Raji (cell line): Measurements from ENCODE around the gene BANF2.

Source experiments
- POLR2A ChIP-seq: IDR thresholded peaks from 2 replicates; pipeline ENCODE4 v1.6.1; 2011; ENCODE audit warnings: low read depth, low read length, control low read depth; ENCODE audit not compliant: insufficient read depth

The BANF2 gene

GRCh38 chr20:17749978-17750721 lies 50.4 kb downstream of the BANF2 start:
- no peak for TF ChIP-seq POLR2A

GRCh38 chr20:17750722-17751045 lies 50.9 kb downstream of the BANF2 start:
- TF ChIP-seq POLR2A, result no peak

- no peak for TF ChIP-seq POLR2A
These were observed 51.9 kb downstream of the BANF2 start for GRCh38 chr20:17751640-17752039.

GRCh38 chr20:17752459-17752858 lies 52.7 kb downstream of the BANF2 start:
- no peak for TF ChIP-seq POLR2A

GRCh38 chr20:17753516-17753915 lies 53.8 kb downstream of the BANF2 start:
- TF ChIP-seq POLR2A, result no peak

GRCh38 chr20:17756529-17756928 lies 56.8 kb downstream of the BANF2 start:
- TF ChIP-seq POLR2A, result no peak

- no peak for TF ChIP-seq POLR2A
These were observed 57.7 kb downstream of the BANF2 start for GRCh38 chr20:17757496-17757895.

- TF ChIP-seq POLR2A, result no peak
These were observed 58.2 kb downstream of the BANF2 start for GRCh38 chr20:17758010-17758409.

- TF ChIP-seq POLR2A, result no peak
These were observed 58.7 kb downstream of the BANF2 start for GRCh38 chr20:17758512-17758911.

- TF ChIP-seq POLR2A, result no peak
These were observed 59.7 kb downstream of the BANF2 start for GRCh38 chr20:17759449-17759848.

- no peak for TF ChIP-seq POLR2A
These were observed 61.8 kb downstream of the BANF2 start for GRCh38 chr20:17761604-17762003.

- TF ChIP-seq POLR2A, result no peak
These were observed 62.6 kb downstream of the BANF2 start for GRCh38 chr20:17762243-17762872.

- TF ChIP-seq POLR2A, result no peak
These were observed 63.2 kb downstream of the BANF2 start for GRCh38 chr20:17762873-17763557.

GRCh38 chr20:17765017-17765416 lies 65.3 kb downstream of the BANF2 start:
- no peak for TF ChIP-seq POLR2A

GRCh38 chr20:17765584-17765983 lies 65.8 kb downstream of the BANF2 start:
- TF ChIP-seq POLR2A, result no peak

GRCh38 chr20:17766226-17766625 lies 66.5 kb downstream of the BANF2 start:
- TF ChIP-seq POLR2A, result no peak
